Fibroblast of pulmonary artery (primary cell): ENCODE data around the gene ITGA11.

Experiments used
- DNase-seq: peaks from one replicate; pipeline ENCODE4 v3.0.0-alpha.2; 2010; ENCODE audit warnings: low read depth
- H3K4me3 ChIP-seq: replicated peaks from 2 replicates; pipeline ENCODE4 v1.5.1; 2011; ENCODE audit warnings: low read depth, mild to moderate bottlenecking, control low read depth, low read length, moderate library complexity
- CTCF ChIP-seq: IDR thresholded peaks from 2 replicates; pipeline ENCODE4 v1.5.1; 2011; ENCODE audit warnings: mild to moderate bottlenecking, control low read depth, low read length, inconsistent platforms; ENCODE audit errors: missing control alignments

The ITGA11 gene

GRCh38 chr15:68407886-68408881, 23.8 kb downstream of the ITGA11 start:
- H3K4me3 ChIP-seq = no peak overlapping the region
- DNase-seq = no peak
- no peak for TF ChIP-seq CTCF

- TF ChIP-seq CTCF = no peak
- peak; percentile 52 for DNase-seq
- no peak overlapping the region for H3K4me3 ChIP-seq
Measured at GRCh38 chr15:68407141-68407885, 24.6 kb downstream of the ITGA11 start.

- DNase-seq = no peak
- no peak for TF ChIP-seq CTCF
- no peak overlapping the region for H3K4me3 ChIP-seq
Measured at GRCh38 chr15:68405378-68406250, 26.3 kb downstream of the ITGA11 start.

GRCh38 chr15:68404056-68404798, 27.7 kb downstream of the ITGA11 start:
- H3K4me3 ChIP-seq = no peak overlapping the region
- no peak for TF ChIP-seq CTCF
- no peak for DNase-seq

- no peak overlapping the region for H3K4me3 ChIP-seq
- TF ChIP-seq CTCF = no peak
- DNase-seq = no peak
Measured at GRCh38 chr15:68403161-68403941, 28.6 kb downstream of the ITGA11 start.
